COLO668 (cell line): ENCODE results near the gene MPEG1.

ENCODE experiments used
- DNase-seq: peaks from one replicate; lab custom pipeline; 2025; ENCODE audit not compliant: unreplicated experiment; lab: John Stamatoyannopoulos, UW

MPEG1 gene, protein sequence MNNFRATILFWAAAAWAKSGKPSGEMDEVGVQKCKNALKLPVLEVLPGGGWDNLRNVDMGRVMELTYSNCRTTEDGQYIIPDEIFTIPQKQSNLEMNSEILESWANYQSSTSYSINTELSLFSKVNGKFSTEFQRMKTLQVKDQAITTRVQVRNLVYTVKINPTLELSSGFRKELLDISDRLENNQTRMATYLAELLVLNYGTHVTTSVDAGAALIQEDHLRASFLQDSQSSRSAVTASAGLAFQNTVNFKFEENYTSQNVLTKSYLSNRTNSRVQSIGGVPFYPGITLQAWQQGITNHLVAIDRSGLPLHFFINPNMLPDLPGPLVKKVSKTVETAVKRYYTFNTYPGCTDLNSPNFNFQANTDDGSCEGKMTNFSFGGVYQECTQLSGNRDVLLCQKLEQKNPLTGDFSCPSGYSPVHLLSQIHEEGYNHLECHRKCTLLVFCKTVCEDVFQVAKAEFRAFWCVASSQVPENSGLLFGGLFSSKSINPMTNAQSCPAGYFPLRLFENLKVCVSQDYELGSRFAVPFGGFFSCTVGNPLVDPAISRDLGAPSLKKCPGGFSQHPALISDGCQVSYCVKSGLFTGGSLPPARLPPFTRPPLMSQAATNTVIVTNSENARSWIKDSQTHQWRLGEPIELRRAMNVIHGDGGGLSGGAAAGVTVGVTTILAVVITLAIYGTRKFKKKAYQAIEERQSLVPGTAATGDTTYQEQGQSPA

DNA sequence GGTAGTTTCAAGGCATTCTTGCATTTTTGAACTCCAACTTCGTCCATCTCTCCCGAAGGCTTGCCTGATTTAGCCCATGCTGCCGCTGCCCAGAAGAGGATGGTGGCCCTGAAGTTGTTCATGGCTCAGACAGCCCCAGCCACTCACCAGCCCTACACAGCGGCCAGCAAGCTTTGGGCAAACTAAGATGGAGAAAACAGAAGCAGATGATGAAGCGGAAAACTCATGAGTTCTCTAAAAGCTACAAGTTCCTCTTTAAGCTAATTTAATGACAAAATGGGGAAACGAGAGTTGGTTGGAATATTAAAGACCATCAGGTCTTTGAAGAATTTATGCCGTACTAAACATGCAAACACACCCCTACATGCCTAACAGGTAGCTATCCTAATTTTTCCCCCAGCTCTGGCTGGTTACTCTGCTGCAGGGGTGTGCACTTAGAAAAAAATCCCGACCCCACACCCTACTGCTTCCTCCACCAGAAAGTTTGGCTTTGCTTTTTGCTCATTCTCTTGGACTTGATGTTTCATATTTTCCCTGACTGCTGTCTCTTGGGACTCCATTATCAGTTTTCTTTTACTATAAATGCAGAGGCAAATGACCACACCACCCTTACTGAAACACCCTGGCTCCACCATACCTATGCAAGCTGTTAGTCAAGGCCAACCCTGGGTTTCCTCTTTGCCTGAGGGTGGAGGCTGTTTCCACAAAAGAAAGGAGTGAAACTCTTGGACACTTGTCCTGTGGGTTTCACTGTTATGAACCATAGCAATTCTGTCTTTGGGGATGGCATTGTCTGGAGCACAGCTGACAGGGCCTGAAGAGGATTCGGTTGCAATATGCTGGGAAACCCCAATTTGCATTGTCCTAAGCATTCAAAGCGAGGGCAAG lies at the start of gene MPEG1:
MPEG1 (minus strand) TSS at position 184 of the 888 bp plus-strand sequence; CDS start at position 122, 62 bp downstream.
- DNase-seq: no peak

DNA sequence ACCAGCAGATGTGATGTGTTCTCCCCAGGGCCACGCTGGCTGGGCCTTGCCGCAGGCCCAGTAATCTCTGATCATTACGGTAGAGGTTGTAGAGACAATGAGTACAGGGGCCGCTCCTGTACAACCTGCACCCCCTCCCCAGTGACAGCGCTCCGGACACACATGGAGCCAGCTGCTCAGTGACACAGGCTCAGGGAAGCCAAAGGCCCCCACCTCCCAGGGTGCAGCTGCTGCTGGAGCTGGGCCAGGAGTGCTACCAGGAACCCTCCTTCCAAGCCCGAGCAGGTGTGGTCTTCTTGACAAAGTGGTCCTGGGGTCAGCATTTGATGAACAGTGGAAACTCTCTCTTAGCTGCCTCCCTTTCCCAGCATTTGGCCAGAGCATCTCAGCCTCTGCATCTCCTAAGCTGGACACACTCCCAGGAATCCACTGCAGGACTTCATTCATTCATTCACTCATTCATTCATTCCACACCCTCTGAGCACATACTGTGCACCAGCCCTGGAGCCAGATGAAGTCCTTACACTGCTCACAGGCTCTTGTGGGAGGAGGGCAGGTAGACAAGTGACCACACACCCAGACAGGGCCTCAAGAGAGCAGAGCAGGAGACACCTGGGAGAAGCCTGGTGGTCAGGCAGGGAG lies 49.6 kb upstream of the MPEG1 start:
- no peak for DNase-seq

DNA sequence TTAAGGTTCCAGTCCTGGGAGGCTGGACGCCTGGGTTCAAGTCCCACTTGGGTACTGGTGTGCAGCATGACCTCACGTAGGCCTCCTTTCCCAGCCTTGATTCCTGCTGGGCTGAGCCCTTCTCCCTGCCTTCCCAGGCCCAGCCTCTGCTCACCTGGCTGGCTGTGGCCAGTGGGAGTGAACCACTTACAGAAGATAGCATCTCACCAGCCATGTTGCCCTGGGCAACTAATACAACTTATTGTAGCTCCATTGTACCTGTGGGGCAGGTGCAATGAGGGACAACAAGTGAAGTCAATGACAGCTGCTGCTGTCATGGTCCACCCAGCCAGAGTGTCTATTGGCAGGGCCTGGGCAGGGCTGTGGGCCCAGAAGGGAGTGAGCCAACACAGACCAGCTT lies 48.4 kb upstream of the MPEG1 start:
- peak; percentile 49 for DNase-seq

DNA sequence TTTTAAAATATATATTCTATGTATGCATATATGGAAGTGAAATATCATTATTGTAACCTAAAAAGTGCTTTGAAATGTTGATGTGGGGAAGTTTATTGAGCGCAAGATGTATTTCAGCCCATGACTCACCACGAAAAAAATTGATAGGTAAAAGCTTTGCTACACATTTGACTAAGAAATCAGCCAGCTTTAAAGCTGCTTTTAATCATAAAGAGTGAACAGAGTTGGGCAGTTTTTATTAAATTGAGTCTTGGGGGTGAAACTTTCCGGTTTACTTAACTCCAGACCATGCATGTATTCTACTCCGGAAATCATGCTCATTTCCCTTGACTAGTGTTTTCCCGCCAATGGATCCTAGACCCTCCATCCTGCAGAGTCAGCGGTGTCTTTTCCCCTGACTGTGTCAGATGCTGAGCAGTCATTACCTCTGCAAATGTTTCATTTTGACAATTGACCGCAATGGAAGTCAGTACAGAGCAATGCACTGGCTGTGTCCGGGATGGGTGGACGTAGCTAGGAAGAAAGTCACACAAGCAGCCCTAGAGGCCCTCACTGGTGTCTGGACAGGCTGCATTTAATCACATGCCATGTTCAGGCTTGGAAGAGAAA lies 47.2 kb upstream of the MPEG1 start:
- no peak for DNase-seq

DNA sequence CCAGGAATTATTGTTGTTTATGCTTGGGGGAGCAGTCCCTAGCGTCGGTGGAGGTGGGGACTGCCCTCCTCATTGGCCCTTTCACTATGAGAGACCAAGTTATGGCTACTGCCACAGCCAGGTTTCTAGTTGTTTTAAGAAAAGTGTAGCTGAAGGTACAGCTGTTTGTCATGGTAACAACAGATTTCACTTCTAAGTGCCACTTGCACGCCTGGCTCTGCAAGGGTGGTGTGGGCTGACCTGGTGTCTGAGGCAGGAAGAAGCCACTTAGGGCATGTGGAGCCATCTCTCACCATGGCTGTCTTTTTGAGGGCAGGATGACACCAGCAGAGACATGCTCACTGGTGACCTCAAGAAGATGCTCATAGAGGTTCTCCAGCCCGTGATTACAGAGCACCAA lies 46.3 kb upstream of the MPEG1 start:
- no peak for DNase-seq

DNA sequence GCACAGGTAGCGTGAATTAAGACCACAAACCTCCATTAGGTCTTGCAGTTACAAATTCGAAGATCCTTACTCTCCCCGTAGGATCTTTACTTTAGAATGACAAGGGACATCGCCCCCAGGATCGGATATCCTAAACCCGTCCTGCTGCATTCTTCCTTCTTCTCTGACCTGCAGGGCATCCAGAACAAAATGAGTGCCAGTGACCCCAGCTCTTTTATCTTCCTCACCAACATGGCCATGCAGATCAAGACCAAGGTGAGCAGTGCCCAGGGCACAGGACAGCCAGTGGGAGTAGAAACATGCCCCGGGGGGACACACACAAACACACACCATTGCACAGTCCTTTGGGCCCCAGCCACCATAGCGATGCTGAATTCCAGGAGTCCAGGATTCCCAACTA lies 42.6 kb upstream of the MPEG1 start:
- no peak for DNase-seq

DNA sequence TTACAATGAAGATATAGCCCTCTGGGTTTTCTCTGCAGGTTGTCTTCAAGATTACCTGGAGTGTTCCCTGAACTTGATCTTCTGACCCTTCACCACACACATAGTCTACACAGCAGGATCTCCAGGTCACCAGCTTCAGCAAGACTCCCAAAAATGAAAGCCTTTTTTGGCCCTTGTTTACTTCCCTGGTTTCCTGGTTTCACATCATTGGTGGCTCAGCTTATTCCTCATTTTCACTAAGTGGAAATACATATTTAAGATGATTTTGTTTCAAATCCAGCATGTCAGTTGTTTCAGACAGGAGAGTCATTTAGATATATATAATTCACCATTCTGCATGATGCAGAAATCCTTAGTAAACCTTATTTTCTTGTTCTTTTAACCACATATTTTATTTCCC lies 41.6 kb upstream of the MPEG1 start:
- DNase-seq: no peak

DNA sequence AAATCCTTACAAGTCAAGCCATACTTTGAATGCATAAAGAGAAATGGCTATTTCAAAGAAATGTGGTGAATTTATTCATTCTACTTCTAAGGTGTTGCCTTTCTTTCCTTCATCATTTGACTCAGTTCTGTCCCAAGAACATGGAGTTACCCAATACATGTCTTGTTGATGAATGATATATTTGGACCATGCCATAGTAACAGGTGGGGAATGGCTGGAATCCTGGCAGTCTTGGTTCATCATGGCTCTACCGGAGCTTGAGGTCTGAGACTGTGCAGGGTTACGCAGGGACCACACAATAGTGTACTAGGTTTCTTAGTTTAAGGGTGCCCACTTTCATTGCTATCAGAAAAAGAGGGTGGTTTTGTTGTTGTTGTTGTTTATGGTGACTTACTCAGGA lies 40.3 kb upstream of the MPEG1 start:
- DNase-seq: no peak

DNA sequence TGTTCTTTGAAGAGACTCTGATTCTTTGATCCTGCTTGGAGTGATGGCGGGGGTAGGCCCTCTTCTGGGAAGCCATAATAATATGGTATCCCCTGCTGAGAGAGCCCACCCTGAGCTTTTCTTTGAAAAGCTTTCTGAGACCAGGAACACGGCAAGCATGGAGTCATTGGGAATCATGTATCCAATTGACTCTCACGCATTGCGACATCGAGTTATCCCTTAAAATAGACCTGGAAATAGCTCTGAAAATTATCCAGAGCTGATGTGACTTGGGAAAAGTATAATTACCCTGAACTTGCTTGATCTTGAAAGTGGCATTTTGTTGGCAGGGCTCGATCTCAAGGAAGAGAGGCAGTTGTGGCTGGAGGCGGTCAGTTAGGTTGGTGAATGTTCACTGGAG lies 36.8 kb upstream of the MPEG1 start:
- DNase-seq: no peak

DNA sequence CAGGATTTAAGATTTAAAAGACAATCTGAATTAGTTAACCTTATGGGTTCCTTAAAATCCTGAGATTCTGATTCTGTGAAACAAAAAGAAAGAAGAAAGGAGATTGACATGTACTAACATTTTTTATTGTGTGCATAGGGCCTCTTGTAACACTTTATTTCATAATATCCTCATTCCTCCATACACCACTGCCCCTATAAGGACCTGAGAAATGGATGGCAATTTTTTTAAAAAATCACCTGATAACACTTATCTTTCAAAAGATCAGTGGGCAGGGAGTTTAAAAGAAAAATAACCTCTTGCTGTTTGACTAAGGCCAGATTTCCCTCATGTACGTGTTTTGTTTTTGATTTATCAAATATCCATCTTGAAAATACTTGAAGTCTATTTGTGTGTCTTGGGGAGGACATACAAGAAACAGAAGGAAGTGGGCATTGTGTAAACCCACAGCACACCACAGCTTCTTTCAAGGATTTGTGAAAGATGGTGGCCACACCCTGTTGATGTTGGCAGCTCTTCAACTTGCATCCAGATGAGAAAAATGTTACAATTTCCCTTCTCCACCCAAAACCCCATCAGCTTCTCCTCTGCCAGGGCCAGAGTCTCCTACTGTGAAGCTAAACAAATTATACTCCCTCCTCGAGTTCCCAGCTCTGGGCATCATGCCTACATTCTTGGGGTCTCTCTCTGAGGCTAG lies 35.0 kb upstream of the MPEG1 start:
- DNase-seq: no peak

DNA sequence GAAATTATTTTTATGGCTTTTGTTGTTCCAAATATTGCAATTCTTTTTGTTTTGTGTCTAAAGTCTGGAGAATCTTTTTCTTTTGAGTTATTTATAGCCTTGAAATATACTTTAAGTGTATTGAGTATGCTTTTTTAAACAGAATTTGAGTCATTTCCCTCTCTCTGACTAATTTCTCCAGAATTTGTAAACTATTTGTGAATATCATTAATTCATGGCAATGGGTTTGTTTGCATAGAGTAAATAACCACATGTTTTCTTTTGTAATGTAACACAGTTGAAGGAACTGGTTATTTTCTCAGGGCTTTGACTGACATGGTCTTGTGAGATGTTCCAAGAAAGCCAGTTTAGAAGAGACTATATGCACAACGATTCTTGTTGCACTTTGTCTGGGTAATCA lies 30.9 kb upstream of the MPEG1 start:
- no peak for DNase-seq

DNA sequence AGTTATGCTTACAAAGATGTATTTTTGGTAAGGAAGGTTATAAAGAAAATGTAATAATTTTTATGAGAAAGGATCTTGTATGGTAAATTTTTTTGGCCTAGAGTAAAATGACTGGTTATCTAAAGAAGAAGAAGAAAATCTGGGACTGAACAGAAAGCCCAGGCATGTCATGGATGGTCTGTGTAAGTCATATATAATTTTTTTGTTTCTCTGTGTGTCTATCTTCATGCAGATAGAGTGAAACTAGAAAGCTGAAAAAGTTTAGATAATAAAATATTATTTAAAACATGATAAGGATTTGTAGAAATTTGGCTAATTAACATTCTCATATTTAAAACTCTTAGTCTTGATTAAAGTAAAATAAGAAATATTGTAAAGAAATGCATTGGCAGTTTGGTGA lies 27.6 kb upstream of the MPEG1 start:
- no peak for DNase-seq

DNA sequence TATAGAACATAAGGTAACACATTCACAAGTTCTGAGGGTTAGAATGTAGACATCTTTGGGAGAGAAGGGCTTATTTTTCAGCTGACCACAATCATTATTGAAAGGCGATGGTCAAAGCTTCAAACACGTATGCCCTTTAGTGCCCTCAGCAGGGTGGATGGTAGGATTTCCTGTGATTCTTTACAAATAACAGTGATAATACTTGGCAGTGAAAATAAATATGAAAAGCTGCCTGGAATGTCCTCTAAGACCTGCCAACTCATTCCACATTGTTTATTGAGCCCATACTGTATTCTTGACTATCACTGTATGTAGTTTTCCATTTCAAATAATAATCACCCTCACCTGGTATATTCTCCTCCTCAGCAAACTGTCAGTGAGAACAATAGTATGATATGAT lies 13.7 kb upstream of the MPEG1 start:
- no peak for DNase-seq

DNA sequence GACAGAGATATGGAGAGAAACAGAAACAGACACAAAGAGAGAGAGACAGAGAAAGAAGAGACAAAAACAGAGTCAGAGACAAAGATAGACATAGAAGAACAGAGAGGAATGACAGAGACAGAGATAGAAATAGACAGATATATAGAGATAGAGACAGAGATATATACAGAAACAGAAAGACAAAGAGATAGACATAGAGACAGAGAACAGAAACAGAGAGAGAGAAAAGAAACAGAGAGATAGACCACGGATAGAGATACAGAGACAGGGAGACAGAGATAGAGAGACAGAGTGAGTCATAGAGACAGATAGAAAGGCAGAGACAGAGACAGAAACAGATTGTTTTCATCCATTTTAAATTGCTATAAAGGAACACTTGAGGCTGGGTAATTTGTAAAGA lies 12.3 kb upstream of the MPEG1 start:
- DNase-seq: no peak

DNA sequence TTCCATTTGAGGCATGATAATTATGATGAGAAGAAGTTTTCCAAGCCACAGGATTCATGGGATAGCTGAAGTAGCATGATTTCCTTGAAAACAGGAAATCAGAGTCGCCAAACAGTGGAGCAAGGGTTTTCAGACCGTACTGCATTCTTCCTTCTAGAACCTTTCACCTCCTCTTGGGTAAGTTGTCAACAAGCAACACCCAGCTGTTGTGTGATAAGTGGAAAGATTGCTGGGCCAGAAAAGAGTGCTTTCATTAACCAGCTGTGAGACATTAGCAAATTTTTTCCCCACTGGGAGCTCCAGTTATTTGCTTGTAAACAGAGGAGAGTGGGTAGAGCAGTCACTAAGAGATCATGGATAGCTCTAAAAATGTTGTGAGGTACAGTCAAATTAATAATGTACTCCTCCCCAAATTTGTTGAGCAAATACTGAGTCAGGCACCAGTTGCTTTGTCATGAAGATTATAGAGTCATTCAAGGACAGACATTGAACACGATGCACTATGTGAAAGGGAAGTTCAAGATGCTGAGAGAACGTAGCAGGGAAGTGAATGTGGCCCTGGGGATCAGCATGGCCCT lies 11.7 kb upstream of the MPEG1 start:
- no peak for DNase-seq

DNA sequence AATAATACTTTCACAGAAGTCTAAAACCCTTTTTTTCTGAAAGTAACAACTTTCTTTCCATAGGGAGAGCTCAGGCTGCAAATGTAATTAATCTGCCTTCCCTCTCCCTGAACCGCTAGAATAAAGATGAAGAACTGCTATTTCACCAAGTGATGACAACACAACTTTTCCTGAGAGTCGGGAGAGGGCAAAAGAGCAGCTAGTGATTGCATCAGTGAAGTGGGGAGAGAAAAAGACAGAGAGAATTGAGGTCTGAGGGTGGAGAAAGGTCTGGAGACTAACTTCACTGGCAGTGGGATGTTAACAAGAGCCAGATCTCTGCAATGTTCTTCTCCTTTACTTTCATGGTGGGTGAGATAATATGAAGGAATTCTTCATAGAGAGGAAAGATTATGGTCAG lies 10.9 kb upstream of the MPEG1 start:
- no peak for DNase-seq

DNA sequence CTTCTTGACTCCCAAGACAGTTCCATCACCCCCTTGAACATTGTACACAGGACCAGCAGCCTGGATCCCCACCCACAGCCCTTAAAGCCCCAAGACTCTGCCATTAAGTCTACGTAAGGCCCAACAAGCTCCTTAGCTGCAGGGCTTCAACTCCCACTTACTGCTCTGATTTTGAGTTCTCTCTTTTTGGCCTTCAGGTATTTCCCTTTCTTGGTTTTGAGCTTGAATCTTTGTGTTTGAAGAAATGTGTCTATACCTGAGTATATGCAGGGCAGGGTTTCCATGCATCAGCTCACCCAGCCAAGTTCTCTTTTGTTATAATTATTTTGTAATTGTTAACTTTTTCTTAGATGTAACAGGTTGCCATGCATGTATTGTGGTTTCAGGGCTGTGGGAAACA lies 10.4 kb upstream of the MPEG1 start:
- no peak for DNase-seq

DNA sequence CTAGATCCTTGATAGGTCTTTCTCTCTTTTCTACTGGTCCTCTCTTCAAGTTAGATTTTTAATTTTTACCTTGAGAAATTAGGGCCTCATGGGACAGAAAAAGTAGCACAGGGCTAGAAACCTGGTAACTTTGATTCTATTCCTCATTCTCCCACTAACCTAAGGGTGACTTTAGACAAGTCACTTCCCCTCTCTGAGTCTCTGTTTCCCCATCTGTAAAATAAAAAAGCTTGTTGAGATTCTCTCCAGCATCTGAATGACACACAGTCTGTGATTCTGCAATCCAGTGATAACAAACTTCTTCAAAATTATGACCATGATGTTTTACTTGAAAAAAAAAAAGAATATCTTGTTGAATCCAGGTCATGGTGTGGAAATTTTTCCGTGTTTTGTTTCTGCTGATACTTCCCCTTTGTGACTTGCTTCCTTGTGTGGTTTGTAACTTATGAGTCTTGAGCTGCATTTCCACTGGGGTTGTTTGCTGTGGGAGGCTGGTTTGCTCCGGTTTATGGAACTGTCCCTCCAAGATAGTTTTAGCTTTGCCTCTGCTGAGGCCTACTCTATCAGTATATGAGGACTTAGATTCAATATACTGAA lies 9.8 kb upstream of the MPEG1 start:
- DNase-seq: no peak

DNA sequence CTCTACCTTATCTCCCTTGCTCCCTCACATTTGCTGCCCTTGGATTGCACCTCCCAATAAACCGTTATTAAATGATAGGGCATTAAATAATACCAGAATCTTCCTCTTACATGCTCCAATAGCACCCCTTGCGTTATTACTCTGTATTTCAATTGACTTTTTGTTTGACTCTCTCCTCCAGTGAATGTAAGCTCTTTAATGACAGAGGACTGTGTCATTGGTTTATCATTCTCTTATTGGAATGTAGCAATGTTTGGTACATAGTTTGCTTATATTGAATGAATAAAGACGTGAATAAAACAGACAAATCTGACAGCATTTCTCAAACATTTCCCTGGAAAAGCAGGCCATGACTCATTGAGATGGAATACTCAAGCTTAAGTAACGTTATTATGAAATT lies 8.7 kb upstream of the MPEG1 start:
- no peak for DNase-seq
